ENCODE results near the gene FLT4. TPM values are rescaled to one million over a fixed set of nuclear protein-coding genes. Genes with fewer than 3 reads are reported as not detected.

The FLT4 gene
- total and polyA plus RNA-seq, 9 of the 15 experiments (the other 6 are each of a cell fraction or from before 2014, with no cell fraction given) = 0.01 to 0.42 (median 0.14) TPM; not detected in 2

DNA sequence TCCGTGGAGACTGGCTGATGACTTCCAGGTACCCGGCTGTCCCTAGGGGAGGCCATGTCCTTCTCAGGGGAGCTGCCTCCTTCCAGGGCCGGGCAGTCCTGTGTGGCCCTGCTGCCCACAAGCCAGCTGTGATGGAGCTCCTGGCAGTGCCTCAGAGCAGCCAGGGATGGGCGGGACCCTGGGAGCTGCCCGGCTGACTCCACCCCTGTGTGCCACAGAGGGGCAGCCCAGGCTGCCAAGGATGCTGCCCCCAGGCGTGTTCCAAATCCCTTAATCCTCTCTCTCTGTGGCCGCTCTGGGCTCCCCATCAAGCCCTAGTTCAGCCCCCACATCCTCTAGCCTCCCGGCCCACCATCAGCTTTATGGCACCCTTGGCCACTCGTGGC is 51.1 kb downstream of the FLT4 start:
- FAIRE-seq (no peak), DNase-seq (ENCODE audit: extremely low read depth in 1 of 4, low spot score in 3 of 4) (peak in 2 of 4 experiments; percentile 4), ATAC-seq (no peak)
- no peak overlapping the region for H3K4me3 ChIP-seq
- no peak overlapping the region for H3K9ac ChIP-seq (ENCODE audit: insufficient read depth in 1 of 2, low read depth in 2 of 2, low read length in 2 of 2)
- whole genome bisulfite sequencing (ENCODE audit: insufficient coverage, low coverage, missing lambda C conversion rate) = 33% methylated on average over 8 of the region's 9 CpGs
- no peaks in the 10 kb centered on the region for H4K20me1 ChIP-seq (replicated peaks; ENCODE audit: control insufficient read depth, insufficient read depth, low read length)
- in situ Hi-C loops (cut with MboI) = no loop called here
- TF ChIP-seq ZNF778 (CRISPR knock-in tag; IDR thresholded peaks at IDR 0.05) (no peak), FOXK2 (conservative IDR thresholded peaks at IDR 0.05 in 1 of 2, IDR thresholded peaks at IDR 0.05 in 1 of 2; ENCODE audit: low read depth in 2 of 2) (no peak), ZC3H4 (CRISPR knock-in tag; IDR thresholded peaks at IDR 0.05; ENCODE audit: borderline replicate concordance) (no peak)
- TF ChIP-seq, protein P1, sequence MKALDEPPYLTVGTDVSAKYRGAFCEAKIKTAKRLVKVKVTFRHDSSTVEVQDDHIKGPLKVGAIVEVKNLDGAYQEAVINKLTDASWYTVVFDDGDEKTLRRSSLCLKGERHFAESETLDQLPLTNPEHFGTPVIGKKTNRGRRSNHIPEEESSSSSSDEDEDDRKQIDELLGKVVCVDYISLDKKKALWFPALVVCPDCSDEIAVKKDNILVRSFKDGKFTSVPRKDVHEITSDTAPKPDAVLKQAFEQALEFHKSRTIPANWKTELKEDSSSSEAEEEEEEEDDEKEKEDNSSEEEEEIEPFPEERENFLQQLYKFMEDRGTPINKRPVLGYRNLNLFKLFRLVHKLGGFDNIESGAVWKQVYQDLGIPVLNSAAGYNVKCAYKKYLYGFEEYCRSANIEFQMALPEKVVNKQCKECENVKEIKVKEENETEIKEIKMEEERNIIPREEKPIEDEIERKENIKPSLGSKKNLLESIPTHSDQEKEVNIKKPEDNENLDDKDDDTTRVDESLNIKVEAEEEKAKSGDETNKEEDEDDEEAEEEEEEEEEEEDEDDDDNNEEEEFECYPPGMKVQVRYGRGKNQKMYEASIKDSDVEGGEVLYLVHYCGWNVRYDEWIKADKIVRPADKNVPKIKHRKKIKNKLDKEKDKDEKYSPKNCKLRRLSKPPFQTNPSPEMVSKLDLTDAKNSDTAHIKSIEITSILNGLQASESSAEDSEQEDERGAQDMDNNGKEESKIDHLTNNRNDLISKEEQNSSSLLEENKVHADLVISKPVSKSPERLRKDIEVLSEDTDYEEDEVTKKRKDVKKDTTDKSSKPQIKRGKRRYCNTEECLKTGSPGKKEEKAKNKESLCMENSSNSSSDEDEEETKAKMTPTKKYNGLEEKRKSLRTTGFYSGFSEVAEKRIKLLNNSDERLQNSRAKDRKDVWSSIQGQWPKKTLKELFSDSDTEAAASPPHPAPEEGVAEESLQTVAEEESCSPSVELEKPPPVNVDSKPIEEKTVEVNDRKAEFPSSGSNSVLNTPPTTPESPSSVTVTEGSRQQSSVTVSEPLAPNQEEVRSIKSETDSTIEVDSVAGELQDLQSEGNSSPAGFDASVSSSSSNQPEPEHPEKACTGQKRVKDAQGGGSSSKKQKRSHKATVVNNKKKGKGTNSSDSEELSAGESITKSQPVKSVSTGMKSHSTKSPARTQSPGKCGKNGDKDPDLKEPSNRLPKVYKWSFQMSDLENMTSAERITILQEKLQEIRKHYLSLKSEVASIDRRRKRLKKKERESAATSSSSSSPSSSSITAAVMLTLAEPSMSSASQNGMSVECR (CRISPR knock-in tag; IDR thresholded peaks at IDR 0.05) = no peak
- TF ChIP-seq, protein P2, sequence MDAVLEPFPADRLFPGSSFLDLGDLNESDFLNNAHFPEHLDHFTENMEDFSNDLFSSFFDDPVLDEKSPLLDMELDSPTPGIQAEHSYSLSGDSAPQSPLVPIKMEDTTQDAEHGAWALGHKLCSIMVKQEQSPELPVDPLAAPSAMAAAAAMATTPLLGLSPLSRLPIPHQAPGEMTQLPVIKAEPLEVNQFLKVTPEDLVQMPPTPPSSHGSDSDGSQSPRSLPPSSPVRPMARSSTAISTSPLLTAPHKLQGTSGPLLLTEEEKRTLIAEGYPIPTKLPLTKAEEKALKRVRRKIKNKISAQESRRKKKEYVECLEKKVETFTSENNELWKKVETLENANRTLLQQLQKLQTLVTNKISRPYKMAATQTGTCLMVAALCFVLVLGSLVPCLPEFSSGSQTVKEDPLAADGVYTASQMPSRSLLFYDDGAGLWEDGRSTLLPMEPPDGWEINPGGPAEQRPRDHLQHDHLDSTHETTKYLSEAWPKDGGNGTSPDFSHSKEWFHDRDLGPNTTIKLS (IDR thresholded peaks at IDR 0.05; ENCODE audit: borderline replicate concordance, low read depth) = no peak
- H3K9me3 ChIP-seq (replicated peaks; ENCODE audit: control insufficient read depth, insufficient read depth, low read depth, low read length) = no peaks in the 10 kb centered on the region
- H3K79me2 ChIP-seq (ENCODE audit: control insufficient read depth, insufficient read depth, low read length) = no peaks in the 10 kb centered on the region
- H3K27me3 ChIP-seq (ENCODE audit: control insufficient read depth in 2 of 2, insufficient read depth in 2 of 2, low read length in 2 of 2) = peaks cover 0 to 13% of the 10 kb centered on the region in 2 experiments; a peak in 2 of 5 replicates
- H3K4me2 ChIP-seq (ENCODE audit: insufficient read depth, low read length) = no peak overlapping the region
- H3K27ac ChIP-seq (ENCODE audit: extremely low read depth, low read depth, low read length) = no peak overlapping the region
- intact Hi-C loops (cut with micrococcal nuclease) = no loop called here
- no peak overlapping the region for H2AFZ ChIP-seq (ENCODE audit: low read depth, low read length)
- no peaks in the 10 kb centered on the region for H3K36me3 ChIP-seq (ENCODE audit: control insufficient read depth, insufficient read depth, low read length)
- no TSS peak for BruUV-seq (replicated peaks)
- POLR2A ChIA-PET = interaction anchor here (0.6 kb wide), 1 partner anchor 706 kb away, joined by 3 read pairs; no protein-coding TSS in a partner anchor
- no peaks in the 10 kb centered on the region for H3K9me1 ChIP-seq (ENCODE audit: control insufficient read depth, insufficient read depth, low read length)
- CTCF ChIA-PET (ENCODE audit: low intra/inter-chr PET ratio) = no interaction called here
- peaks cover 10 to 66% of the 10 kb centered on the region in 2 experiments; a peak in 4 of 5 replicates for H3K4me1 ChIP-seq (replicated peaks in 1 of 2; ENCODE audit: control insufficient read depth in 2 of 2, insufficient read depth in 2 of 2, low read length in 2 of 2)
